HFF-Myc (cell line): ENCODE data around the gene PHF2.

Experiments used
- DNase-seq: peaks from one replicate; pipeline ENCODE4 v3.0.0-alpha.2; 2011; ENCODE audit warnings: low read depth; ENCODE audit errors: extremely low read depth
- H3K4me3 ChIP-seq: replicated peaks from 2 replicates; pipeline ENCODE4 v1.5.1; 2011; ENCODE audit warnings: low read depth, mild to moderate bottlenecking, control low read depth, low read length
- CTCF ChIP-seq: IDR thresholded peaks from 2 replicates; pipeline ENCODE4 v1.5.1; 2012; ENCODE audit warnings: mild to moderate bottlenecking, low read depth, low read length, control low read depth; ENCODE audit errors: missing control alignments

The PHF2 gene

DNA sequence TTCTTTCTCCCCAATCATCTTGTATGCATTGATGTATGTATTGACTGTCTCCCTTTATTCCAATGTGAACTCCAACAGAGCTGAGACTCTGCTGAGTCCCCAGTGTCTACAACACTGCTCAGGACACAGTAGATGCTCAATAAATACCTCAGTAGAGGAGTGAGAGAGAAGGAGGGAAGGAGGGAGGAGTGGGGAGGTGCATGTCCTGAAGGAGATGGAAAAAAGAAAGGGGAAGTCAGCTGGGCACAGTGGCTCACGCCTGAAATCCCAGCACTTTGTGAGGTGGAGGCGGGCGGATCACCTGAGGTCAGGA lies 2.9 kb upstream of the PHF2 start:
- DNase-seq, result no peak
- no peak for TF ChIP-seq CTCF
- no peak overlapping the region for H3K4me3 ChIP-seq

DNA sequence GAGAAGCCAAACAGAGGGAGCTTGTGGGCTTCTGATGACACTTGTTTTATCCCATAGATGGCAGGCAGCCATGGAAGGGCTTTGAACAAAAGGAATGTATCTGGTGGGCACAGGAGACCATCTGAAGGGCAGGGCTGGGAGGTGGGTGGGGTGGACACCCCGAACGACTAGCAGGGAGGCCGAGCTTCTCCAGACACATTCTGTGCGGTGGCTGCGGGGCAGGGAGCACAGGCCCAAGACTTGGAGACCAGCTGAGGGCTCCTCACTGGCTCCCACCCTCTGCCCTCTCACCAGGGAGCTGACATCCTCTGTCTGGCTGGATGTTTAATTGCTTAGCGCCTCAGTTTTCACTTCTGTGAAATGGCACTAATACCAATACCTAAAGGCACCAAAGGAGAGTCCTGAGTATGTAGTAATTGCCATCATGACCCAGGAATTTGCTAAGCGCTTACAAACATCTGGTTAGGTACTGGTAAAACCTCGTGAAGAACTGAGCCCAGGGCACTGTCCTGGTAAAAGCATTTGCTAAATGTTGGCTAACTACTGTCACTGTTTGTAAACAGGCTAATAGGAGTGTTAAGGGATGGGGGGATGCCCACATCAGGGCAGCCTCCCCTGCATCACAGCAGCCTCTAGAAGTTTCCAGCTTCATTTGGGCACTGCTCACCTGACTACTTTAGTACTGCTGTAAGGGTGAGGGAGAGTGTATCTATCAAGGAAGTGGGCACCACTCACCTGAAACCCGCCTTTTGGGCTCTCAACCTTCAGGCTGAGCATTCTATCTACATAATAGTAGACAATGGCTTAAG lies 2.1 kb upstream of the PHF2 start:
- no peak for TF ChIP-seq CTCF
- DNase-seq, result no peak
- H3K4me3 ChIP-seq, result no peak overlapping the region

DNA sequence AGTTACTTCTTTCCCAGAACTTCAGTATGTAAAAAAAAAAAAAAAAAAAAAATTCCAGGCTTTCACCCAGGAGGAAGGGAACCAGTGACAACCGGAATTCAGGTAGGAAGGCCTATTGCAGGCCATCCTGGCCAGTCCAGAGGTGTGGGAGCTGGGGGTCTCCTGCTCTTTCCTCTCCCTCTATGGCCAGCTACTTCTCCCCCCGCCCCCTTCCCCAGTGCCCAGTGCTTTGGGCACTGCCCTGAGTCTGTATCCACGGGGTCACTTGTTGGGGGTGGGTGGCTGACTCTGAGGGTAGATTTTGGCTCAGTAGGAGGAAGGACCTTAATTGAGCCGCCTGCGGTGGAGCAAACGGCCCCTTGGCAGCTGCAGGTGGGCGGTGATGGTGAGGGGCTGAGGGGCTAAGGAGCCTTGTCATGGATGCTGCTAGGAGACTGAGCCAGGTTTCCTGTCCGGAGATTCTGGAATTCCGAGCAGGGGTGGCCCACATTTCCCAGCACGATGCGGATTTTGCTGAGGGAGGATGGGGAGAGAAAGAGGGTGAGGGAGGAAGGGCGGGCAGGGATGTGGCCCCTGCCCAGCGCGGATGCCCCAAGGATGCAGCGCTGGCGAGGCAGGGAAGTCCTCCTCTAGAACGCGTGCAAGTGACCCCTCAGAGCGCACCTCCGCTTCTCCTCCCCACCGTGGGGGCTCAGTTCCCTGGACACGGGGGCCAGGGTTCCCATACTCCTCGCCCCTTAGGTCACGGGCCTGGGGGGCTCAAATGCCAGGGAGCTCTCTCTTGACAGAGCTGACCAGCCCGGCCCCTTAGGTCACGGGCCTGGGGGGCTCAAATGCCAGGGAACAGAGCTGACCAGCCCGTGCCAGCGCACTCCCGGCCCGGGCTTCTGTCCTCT lies 1.2 kb upstream of the PHF2 start:
- peak overlapping the region; percentile 60 for H3K4me3 ChIP-seq
- no peak for TF ChIP-seq CTCF
- no peak for DNase-seq

DNA sequence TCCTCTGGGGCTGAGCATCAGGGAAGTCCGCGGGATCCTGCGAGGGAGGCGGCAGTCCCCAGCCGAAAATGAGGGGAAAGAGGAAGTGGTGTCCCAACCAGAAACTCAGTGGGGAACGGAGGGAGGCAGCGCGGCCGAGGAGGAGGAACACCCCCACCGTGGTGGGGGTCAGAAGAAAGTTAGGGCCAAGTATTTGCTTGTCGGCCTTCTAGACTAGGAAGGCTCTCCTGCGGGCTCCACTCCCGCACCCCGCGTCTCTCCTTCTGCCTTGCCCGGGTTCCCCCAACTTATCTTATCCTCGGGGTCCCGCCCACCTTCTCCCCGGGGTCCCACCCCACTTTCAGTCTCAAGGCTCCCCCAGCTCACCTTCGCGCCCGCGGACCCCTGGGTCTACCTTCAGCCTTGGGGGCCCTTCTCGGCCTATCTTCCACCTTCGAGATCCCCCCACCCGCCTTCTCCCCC lies 557 bp upstream of the PHF2 start:
- peak overlapping the region; percentile 60 for H3K4me3 ChIP-seq
- no peak for DNase-seq
- TF ChIP-seq CTCF, result no peak

GRCh38 chr9:93577078-93577974 lies 942 bp downstream of the PHF2 start:
- no peak for DNase-seq
- TF ChIP-seq CTCF, result no peak
- H3K4me3 ChIP-seq, result peak overlapping the region; percentile 58

- H3K4me3 ChIP-seq, result peak overlapping the region; percentile 58
- no peak for TF ChIP-seq CTCF
- no peak for DNase-seq
These were observed 1.7 kb downstream of the PHF2 start for GRCh38 chr9:93577975-93578682.
